H9 (cell line): ENCODE results near the gene CRACR2B. TPM values are rescaled to one million over a fixed set of nuclear protein-coding genes. Genes with fewer than 3 reads are reported as not detected.

Source experiments
- DNase-seq: peaks from one replicate; pipeline ENCODE4 v3.0.0-alpha.2; 2017
- H2AFZ ChIP-seq: one replicate; pipeline ENCODE4 v1.6.1; 2013; ENCODE audit warnings: mild to moderate bottlenecking, low read length, control low read depth, moderate library complexity
- H2AK5ac ChIP-seq: 2 replicates; pipeline ENCODE4 v1.6.1; 2013; ENCODE audit warnings: low read length, control low read depth, mixed read lengths; ENCODE audit not compliant: insufficient read length
- H2BK120ac ChIP-seq: one replicate; pipeline ENCODE4 v1.6.1; 2013; ENCODE audit warnings: low read depth, mild to moderate bottlenecking, low read length, control low read depth, inconsistent platforms; ENCODE audit not compliant: poor library complexity, severe bottlenecking
- H2BK12ac ChIP-seq: 2 replicates; pipeline ENCODE4 v1.6.1; 2013; ENCODE audit warnings: low read length, control low read depth, mixed read lengths, low read depth; ENCODE audit not compliant: insufficient read length
- H2BK15ac ChIP-seq: 2 replicates; pipeline ENCODE4 v1.6.1; 2013; ENCODE audit warnings: low read depth, low read length, control low read depth
- H2BK20ac ChIP-seq: one replicate; pipeline ENCODE4 v1.6.1; 2013; ENCODE audit warnings: low read depth, mild to moderate bottlenecking, low read length, control low read depth, inconsistent platforms; ENCODE audit not compliant: poor library complexity, severe bottlenecking
- H2BK5ac ChIP-seq: 2 replicates; pipeline ENCODE4 v1.6.1; 2013; ENCODE audit warnings: low read length, control low read depth, mixed read lengths; ENCODE audit not compliant: insufficient read length
- H3K14ac ChIP-seq: 2 replicates; pipeline ENCODE4 v1.6.1; 2013; ENCODE audit warnings: low read length, control low read depth; ENCODE audit not compliant: insufficient read depth
- H3K18ac ChIP-seq: 2 replicates; pipeline ENCODE4 v1.6.1; 2013; ENCODE audit warnings: low read depth, mild to moderate bottlenecking, mixed read lengths, low read length, control low read depth; ENCODE audit not compliant: insufficient read length
- H3K23ac ChIP-seq: 2 replicates; pipeline ENCODE4 v1.6.1; 2013; ENCODE audit warnings: low read length, control low read depth, mixed read lengths, low read depth; ENCODE audit not compliant: insufficient read length
- H3K23me2 ChIP-seq: 2 replicates; pipeline ENCODE4 v1.6.1; 2013; ENCODE audit warnings: low read depth, mild to moderate bottlenecking, mixed read lengths, low read length, control low read depth; ENCODE audit not compliant: insufficient read length, poor library complexity, severe bottlenecking
- H3K27ac ChIP-seq: 2 replicates; pipeline ENCODE4 v1.5.1; 2013; ENCODE audit warnings: low read length, control low read depth, mixed read lengths, low read depth; ENCODE audit not compliant: insufficient read length
- H3K27me3 ChIP-seq: 2 replicates; pipeline ENCODE4 v1.6.1; 2013; ENCODE audit warnings: low read length, control low read depth, inconsistent platforms; ENCODE audit not compliant: insufficient read depth
- H3K4ac ChIP-seq: 2 replicates; pipeline ENCODE4 v1.6.1; 2013; ENCODE audit warnings: low read depth, mild to moderate bottlenecking, control low read depth, inconsistent platforms, low read length, moderate library complexity
- H3K4me1 ChIP-seq: 2 replicates; pipeline ENCODE4 v1.6.1; 2013; ENCODE audit warnings: low read length, control low read depth, inconsistent platforms; ENCODE audit not compliant: insufficient read depth
- H3K4me2 ChIP-seq: 2 replicates; pipeline ENCODE4 v1.6.1; 2013; ENCODE audit warnings: low read length, control low read depth, mixed read lengths; ENCODE audit not compliant: insufficient read length, insufficient read depth
- H3K56ac ChIP-seq: 2 replicates; pipeline ENCODE4 v1.6.1; 2013; ENCODE audit warnings: low read depth, mild to moderate bottlenecking, mixed read lengths, low read length, control low read depth; ENCODE audit not compliant: insufficient read length
- H3K79me1 ChIP-seq: 2 replicates; pipeline ENCODE4 v1.6.1; 2013; ENCODE audit warnings: low read depth, mild to moderate bottlenecking, moderate library complexity, low read length, control low read depth, inconsistent platforms; ENCODE audit not compliant: insufficient read depth, poor library complexity, severe bottlenecking
- H3K79me2 ChIP-seq: 2 replicates; pipeline ENCODE4 v1.6.1; 2013; ENCODE audit warnings: low read length, control low read depth, inconsistent platforms; ENCODE audit not compliant: insufficient read depth
- H3K9ac ChIP-seq: 2 replicates; pipeline ENCODE4 v1.6.1; 2013; ENCODE audit warnings: low read length, control low read depth, mixed read lengths; ENCODE audit not compliant: insufficient read length; ENCODE audit errors: extremely low read depth
- H3K9me3 ChIP-seq: one replicate; pipeline ENCODE4 v1.6.1; 2013; ENCODE audit warnings: low read depth, low read length, inconsistent platforms; ENCODE audit not compliant: control insufficient read depth
- H3T11ph ChIP-seq: one replicate; pipeline ENCODE4 v1.6.1; 2013; ENCODE audit warnings: mild to moderate bottlenecking, low read length, control low read depth, inconsistent platforms
- H4K20me1 ChIP-seq: one replicate; pipeline ENCODE4 v1.6.1; 2013; ENCODE audit not compliant: control insufficient read depth, insufficient read length, insufficient read depth
- H4K5ac ChIP-seq: 2 replicates; pipeline ENCODE4 v1.6.1; 2013; ENCODE audit warnings: low read depth, mild to moderate bottlenecking, mixed read lengths, low read length, control low read depth; ENCODE audit not compliant: insufficient read length
- H4K8ac ChIP-seq: replicated peaks from 2 replicates; pipeline ENCODE4 v1.6.1; 2013; ENCODE audit warnings: low read length, control low read depth, mixed read lengths, low read depth; ENCODE audit not compliant: insufficient read length
- H4K91ac ChIP-seq: 2 replicates; pipeline ENCODE4 v1.6.1; 2013; ENCODE audit warnings: low read depth, mild to moderate bottlenecking, moderate library complexity, mixed read lengths, low read length, control low read depth; ENCODE audit not compliant: insufficient read length
- H3K27ac Mint-ChIP-seq, 3 experiments: 2 replicates in 2 of 3; 3 replicates in 1 of 3; pipeline ENCODE4 v1.8.0; 2020 to 2021; ENCODE audit warnings: mixed read lengths in 3 of 3, mild to moderate bottlenecking in 1 of 3, moderate library complexity in 1 of 3
- H3K27me3 Mint-ChIP-seq: 2 replicates; pipeline ENCODE4 v1.8.0; 2021; ENCODE audit warnings: low read depth, mild to moderate bottlenecking, moderate library complexity, mixed read lengths
- H3K36me3 Mint-ChIP-seq, 3 experiments: 2 replicates in 2 of 3; 3 replicates in 1 of 3; pipeline ENCODE4 v1.8.0; 2020 to 2021; ENCODE audit warnings: low read depth in 3 of 3, mixed read lengths in 3 of 3; ENCODE audit not compliant: insufficient read depth in 1 of 3
- H3K4me1 Mint-ChIP-seq, 2 experiments: 2 replicates each; pipeline ENCODE4 v1.8.0; 2020; ENCODE audit warnings: mixed read lengths in 2 of 2
- H3K4me3 Mint-ChIP-seq, 2 experiments: 2 replicates in 1 of 2; 3 replicates in 1 of 2; pipeline ENCODE4 v1.8.0; 2020 to 2021; ENCODE audit warnings: mild to moderate bottlenecking in 2 of 2, mixed read lengths in 2 of 2, moderate library complexity in 1 of 2
- H3K9me3 Mint-ChIP-seq, 2 experiments: 2 replicates in 1 of 2; 3 replicates in 1 of 2; pipeline ENCODE4 v1.8.0; 2020; ENCODE audit warnings: mild to moderate bottlenecking in 2 of 2, mixed read lengths in 2 of 2, moderate library complexity in 1 of 2
- WGBS: extraction: QIAGEN DNeasy Blood & Tissue Kit; methylation state at CpG from one replicate; pipeline ENCODE4 v1.1.7; 2013; ENCODE audit warnings: missing lambda C conversion rate, low lambda C conversion rate, mixed read lengths; ENCODE audit not compliant: insufficient read length; ENCODE audit errors: extremely low coverage; 5-methylcytosine and 5-hydroxymethylcytosine counted together
- total RNA-seq: library from RNA; stranded (reverse); gene quantifications from 2 replicates; pipeline ENCODE4 v1.2.1, GENCODE V29; 2021
- TF ChIP-seq, protein P1 (sequence below): fragments of 200-600 bp; sonication (generic); conservative IDR thresholded peaks from 3 replicates; pipeline ENCODE4 v1.8.0; 2021; ENCODE audit warnings: antibody characterized with exemption, mild to moderate bottlenecking

The CRACR2B gene
- total RNA-seq, 1 experiment from 2014 or later = 29.0 TPM

DNA sequence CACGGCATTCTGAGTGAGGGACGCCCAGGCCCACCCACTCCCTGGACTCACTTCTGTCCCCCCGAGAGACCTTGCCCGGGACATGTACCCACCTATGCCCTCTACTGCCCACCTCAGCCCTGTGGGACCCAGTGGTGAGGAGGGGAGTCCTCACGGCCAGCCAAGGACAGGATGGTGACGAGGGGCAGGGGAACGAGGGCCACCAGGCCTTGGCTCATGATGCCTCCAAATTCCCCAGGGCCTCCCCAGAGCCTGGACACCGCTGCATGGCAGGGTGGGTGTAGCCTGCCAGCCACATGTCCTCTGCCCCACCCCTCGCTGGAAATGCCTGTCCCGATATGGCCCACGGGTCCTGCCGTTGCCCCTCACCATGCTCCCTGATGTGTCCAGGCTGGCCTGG is 41.1 kb downstream of the CRACR2B start:
- Histone ChIP-seq H3K23ac (no peak overlapping the region), H3K56ac (no peak overlapping the region), H3K9ac (no peak overlapping the region), H3K4me1 (no peaks in the 10 kb centered on the region), H2BK15ac (no peak overlapping the region), H3K14ac (no peak overlapping the region; the same call in 1 of the 2 replicates), H3K4ac (no peak overlapping the region), H3K9me3 (no peaks in the 10 kb centered on the region), H3K27me3 (no peaks in the 10 kb centered on the region), H2AFZ (no peak overlapping the region), H3K4me2 (no peak overlapping the region), H4K20me1 (no peaks in the 10 kb centered on the region), H2BK5ac (no peak overlapping the region), H4K91ac (no peak overlapping the region), H4K8ac (no peak overlapping the region), H2AK5ac (no peak overlapping the region), H3K23me2 (no peaks in the 10 kb centered on the region), H3K79me2 (no peaks in the 10 kb centered on the region), H4K5ac (no peak overlapping the region), H2BK20ac (no peak overlapping the region), H3K27ac (no peak overlapping the region), H3K79me1 (no peaks in the 10 kb centered on the region), H2BK12ac (no peak overlapping the region), H3T11ph (no peak overlapping the region), H2BK120ac (no peak overlapping the region), H3K18ac (no peak overlapping the region)
- Mint-ChIP-seq H3K4me1 (peaks cover 4 to 10% of the 10 kb centered on the region in 2 experiments), H3K36me3 (peaks cover 8 to 29% (median 23%) of the 10 kb centered on the region in 3 experiments), H3K27ac (peak overlapping the region in 1 of 3 experiments; percentile 24; a peak in 1 of 7 replicates), H3K4me3 (no peak overlapping the region), H3K27me3 (peaks cover 3% of the 10 kb centered on the region; the same call in 1 of the 2 replicates), H3K9me3 (no peaks in the 10 kb centered on the region)
- TF ChIP-seq, protein P1, sequence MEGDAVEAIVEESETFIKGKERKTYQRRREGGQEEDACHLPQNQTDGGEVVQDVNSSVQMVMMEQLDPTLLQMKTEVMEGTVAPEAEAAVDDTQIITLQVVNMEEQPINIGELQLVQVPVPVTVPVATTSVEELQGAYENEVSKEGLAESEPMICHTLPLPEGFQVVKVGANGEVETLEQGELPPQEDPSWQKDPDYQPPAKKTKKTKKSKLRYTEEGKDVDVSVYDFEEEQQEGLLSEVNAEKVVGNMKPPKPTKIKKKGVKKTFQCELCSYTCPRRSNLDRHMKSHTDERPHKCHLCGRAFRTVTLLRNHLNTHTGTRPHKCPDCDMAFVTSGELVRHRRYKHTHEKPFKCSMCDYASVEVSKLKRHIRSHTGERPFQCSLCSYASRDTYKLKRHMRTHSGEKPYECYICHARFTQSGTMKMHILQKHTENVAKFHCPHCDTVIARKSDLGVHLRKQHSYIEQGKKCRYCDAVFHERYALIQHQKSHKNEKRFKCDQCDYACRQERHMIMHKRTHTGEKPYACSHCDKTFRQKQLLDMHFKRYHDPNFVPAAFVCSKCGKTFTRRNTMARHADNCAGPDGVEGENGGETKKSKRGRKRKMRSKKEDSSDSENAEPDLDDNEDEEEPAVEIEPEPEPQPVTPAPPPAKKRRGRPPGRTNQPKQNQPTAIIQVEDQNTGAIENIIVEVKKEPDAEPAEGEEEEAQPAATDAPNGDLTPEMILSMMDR = no peak
- no CpG with 5 or more reads among the region's 12 CpGs for WGBS
- DNase-seq = no peak
